B cell (primary cell): ENCODE results near the gene CES4A. TPM values are rescaled to one million over a fixed set of nuclear protein-coding genes. Genes with fewer than 3 reads are reported as not detected.

ENCODE experiments used
- ATAC-seq: fragments of 200-7000 bp; cut with Tn5 transposase; one replicate; pipeline ENCODE4 v1.10.0; 2021; ENCODE audit warnings: low read depth, mild to moderate bottlenecking, moderate number of reproducible peaks, moderate library complexity
- CTCF ChIA-PET: fragments of 350-600 bp; sonication (Branson Sonifier 250); formaldehyde crosslinking; loops from one replicate; lab custom pipeline; 2021; ENCODE audit warnings: antibody characterized with exemption, inconsistent platforms; lab: Charles Lee
- POLR2A ChIA-PET: fragments of 350-600 bp; sonication (Branson Sonifier 250); formaldehyde crosslinking; loops from one replicate; lab custom pipeline; 2021; ENCODE audit warnings: antibody characterized with exemption; lab: Charles Lee
- DNase-seq: peaks from one replicate; pipeline ENCODE4 v3.0.0; 2013
- H2AFZ ChIP-seq: 2 replicates; pipeline ENCODE4 v1.6.1; 2012; ENCODE audit warnings: mild to moderate bottlenecking, low read depth, low read length; ENCODE audit not compliant: insufficient read depth, poor library complexity, severe bottlenecking
- H3K27ac ChIP-seq, 2 donors: 1 replicate in 1 of 2; 2 replicates in 1 of 2; pipeline ENCODE4 v1.5.1; 2012 to 2013; ENCODE audit warnings: low read length in 2 of 2, mild to moderate bottlenecking in 2 of 2, moderate library complexity in 1 of 2
- H3K27me3 ChIP-seq, 4 experiments: fragments of 200-600 bp in 1 of 4; sonication (generic) in 1 of 4; replicated peaks in 1 of 4; 1 replicate in 2 of 4; 2 replicates in 2 of 4; pipeline versions ENCODE4 v1.6.1 to v1.7.0; 2013 to 2016; ENCODE audit warnings: low read length in 3 of 4, mild to moderate bottlenecking in 2 of 4, mixed read lengths in 1 of 4, moderate library complexity in 1 of 4; ENCODE audit not compliant: insufficient read depth in 4 of 4, control insufficient read depth in 3 of 4; ENCODE audit errors: control extremely low read depth in 1 of 4
- H3K36me3 ChIP-seq, 2 experiments: replicated peaks in 1 of 2; 1 replicate in 1 of 2; 2 replicates in 1 of 2; pipeline versions ENCODE4 v1.6.1 to v1.7.1; 2013; ENCODE audit warnings: low read length in 1 of 2; ENCODE audit not compliant: insufficient read depth in 2 of 2, control insufficient read depth in 1 of 2; ENCODE audit errors: control extremely low read depth in 1 of 2, extremely low read depth in 1 of 2
- H3K4me1 ChIP-seq, 2 donors: fragments of 200-600 bp in 1 of 2; sonication (generic) in 1 of 2; 1 replicate in 1 of 2; 2 replicates in 1 of 2; pipeline versions ENCODE4 v1.5.1 to v1.6.1; 2013 to 2017; ENCODE audit warnings: low read length in 2 of 2; ENCODE audit not compliant: control insufficient read depth in 2 of 2, insufficient read depth in 2 of 2
- H3K4me2 ChIP-seq: replicated peaks from 2 replicates; pipeline ENCODE3; 2012; ENCODE audit warnings: mild to moderate bottlenecking, low read depth, low read length; ENCODE audit not compliant: poor library complexity, severe bottlenecking
- H3K4me3 ChIP-seq, 5 experiments: fragments of 200-600 bp in 1 of 5; sonication (generic) in 1 of 5; 1 replicate in 3 of 5; 2 replicates in 2 of 5; pipeline versions ENCODE4 v1.5.1 to v1.7.0; 2011 to 2016; ENCODE audit warnings: low read length in 4 of 5, mild to moderate bottlenecking in 4 of 5, low read depth in 2 of 5, control low read depth in 1 of 5, moderate library complexity in 1 of 5; ENCODE audit not compliant: insufficient read depth in 1 of 5; ENCODE audit errors: control extremely low read depth in 1 of 5, extremely low read depth in 1 of 5
- H3K79me2 ChIP-seq: fragments of 200-600 bp; sonication (generic); one replicate; pipeline ENCODE4 v1.6.0; 2016; ENCODE audit warnings: low read length; ENCODE audit not compliant: control insufficient read depth, insufficient read depth
- H3K9ac ChIP-seq: fragments of 200-600 bp; sonication (generic); 2 replicates; pipeline ENCODE4 v1.6.1; 2017; ENCODE audit warnings: mild to moderate bottlenecking, low read length, moderate library complexity
- H3K9me3 ChIP-seq, 3 donors: one replicate each; pipeline versions ENCODE4 v1.6.1 to v1.7.1; 2013; ENCODE audit warnings: low read length in 2 of 3; ENCODE audit not compliant: control insufficient read depth in 2 of 3, insufficient read depth in 1 of 3; ENCODE audit errors: control extremely low read depth in 1 of 3
- H4K20me1 ChIP-seq: 2 replicates; pipeline ENCODE4 v1.6.0; 2012; ENCODE audit warnings: mild to moderate bottlenecking, low read length; ENCODE audit not compliant: insufficient read depth, control insufficient read depth, poor library complexity, severe bottlenecking
- H3K27ac Mint-ChIP-seq: one replicate; pipeline ENCODE4 v1.8.0; 2021; ENCODE audit warnings: mixed read lengths
- H3K27me3 Mint-ChIP-seq: one replicate; pipeline ENCODE4 v1.8.0; 2021; ENCODE audit warnings: mixed read lengths
- H3K4me1 Mint-ChIP-seq: one replicate; pipeline ENCODE4 v1.8.0; 2021; ENCODE audit warnings: mixed read lengths
- H3K4me3 Mint-ChIP-seq: one replicate; pipeline ENCODE4 v1.8.0; 2021; ENCODE audit warnings: mixed read lengths
- H3K9me3 Mint-ChIP-seq: one replicate; pipeline ENCODE4 v1.8.0; 2022; ENCODE audit warnings: mixed read lengths; ENCODE audit not compliant: insufficient read depth
- CTCF ChIP-seq: fragments of 200-600 bp; IDR thresholded peaks from one replicate; pipeline ENCODE4 v1.8.0; 2022; ENCODE audit warnings: antibody characterized with exemption, mild to moderate bottlenecking
- EZH2 ChIP-seq: IDR thresholded peaks from 2 replicates; pipeline ENCODE4 v1.6.1; 2012; ENCODE audit warnings: borderline replicate concordance, low read depth, mild to moderate bottlenecking, moderate library complexity, low read length; ENCODE audit not compliant: insufficient read depth, poor library complexity, severe bottlenecking
- WGBS: methylation state at CpG from one replicate; pipeline ENCODE4 v1.1.5; 2013; ENCODE audit warnings: missing lambda C conversion rate; ENCODE audit not compliant: insufficient coverage; 5-methylcytosine and 5-hydroxymethylcytosine counted together
- intact Hi-C: fragments of 100-400 bp; cut with micrococcal nuclease; formaldehyde crosslinking; loops from one replicate; pipeline ENCODE4 v1.10.0; 2022
- polyA plus RNA-seq: library from polyadenylated mRNA; depleted of rRNA; stranded (reverse); fragments of >200 nt; gene quantifications from 2 replicates; pipeline ENCODE4 v1.2.3, GENCODE V29; 2012
- total RNA-seq, 2 donors: library from RNA; stranded (reverse); fragments of 120-200 nt in 1 of 2; gene quantifications; 1 replicate in 1 of 2; 2 replicates in 1 of 2; pipeline versions ENCODE4 v1.2.3 to v1.2.4, GENCODE V29; 2013 to 2022

CES4A gene
- total and polyA plus RNA-seq, 2 donors (not counting 1 experiment from before 2014, with no cell fraction given), result 8.4 to 17.3 TPM

- Mint-ChIP-seq H3K27ac (no peak overlapping the region), H3K4me1 (peaks cover 2% of the 10 kb centered on the region), H3K9me3 (no peaks in the 10 kb centered on the region), H3K27me3 (peaks cover 6% of the 10 kb centered on the region), H3K4me3 (no peak overlapping the region)
- ATAC-seq (no peak), DNase-seq (no peak)
- Histone ChIP-seq H3K27ac (no peak overlapping the region), H4K20me1 (no peaks in the 10 kb centered on the region), H3K4me2 (no peak overlapping the region), H3K36me3 (peaks cover 0 to 5% of the 10 kb centered on the region in 2 experiments), H3K9me3 (no peaks in the 10 kb centered on the region), H3K79me2 (no peaks in the 10 kb centered on the region), H3K4me1 (no peaks in the 10 kb centered on the region), H3K27me3 (peaks cover 0 to 11% (median 0%) of the 10 kb centered on the region in 4 experiments), H3K4me3 (no peak overlapping the region), H2AFZ (no peak overlapping the region), H3K9ac (no peak overlapping the region)
- ChIA-PET CTCF (interaction anchor here (1.1 kb wide), 1 partner anchor 11 kb away, joined by 3 read pairs; no protein-coding TSS in a partner anchor), POLR2A (interaction anchor here (0.7 to 1.4 kb wide), 2 partner anchors 21 to 87 kb away, joined by 3 to 6 read pairs; no protein-coding TSS in a partner anchor)
- intact Hi-C loops, result no loop called here
- WGBS, result 92% methylated on average over 7 of the region's 12 CpGs
- TF ChIP-seq CTCF (no peak), EZH2 (no peak)
Measured at GRCh38 chr16:67006930-67007658, 18.7 kb downstream of the CES4A start.

DNA sequence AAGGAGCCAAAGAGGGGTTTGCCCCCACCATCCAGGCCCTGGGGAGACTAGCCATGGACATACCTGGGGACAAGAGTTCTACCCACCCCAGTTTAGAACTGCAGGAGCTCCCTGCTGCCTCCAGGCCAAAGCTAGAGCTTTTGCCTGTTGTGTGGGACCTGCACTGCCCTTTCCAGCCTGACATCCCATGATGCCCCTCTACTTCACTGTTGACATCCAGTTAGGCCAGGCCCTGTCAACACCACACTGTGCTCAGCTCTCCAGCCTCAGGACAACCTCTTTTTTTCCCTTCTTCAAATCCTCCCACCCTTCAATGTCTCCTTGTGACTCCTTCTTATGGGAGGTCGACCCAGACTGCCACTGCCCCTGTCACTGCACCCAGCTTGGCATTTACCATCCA, 20.8 kb downstream of the CES4A start:
- Histone ChIP-seq H4K20me1 (no peaks in the 10 kb centered on the region), H2AFZ (no peak overlapping the region), H3K9ac (no peak overlapping the region), H3K79me2 (no peaks in the 10 kb centered on the region), H3K36me3 (peaks cover 0 to under 1% of the 10 kb centered on the region in 2 experiments), H3K9me3 (no peaks in the 10 kb centered on the region), H3K4me1 (peaks cover 7 to 8% of the 10 kb centered on the region in 2 donors), H3K4me2 (no peak overlapping the region), H3K27me3 (peaks cover 0 to 9% (median 4%) of the 10 kb centered on the region in 4 experiments), H3K27ac (no peak overlapping the region), H3K4me3 (no peak overlapping the region)
- Mint-ChIP-seq H3K27me3 (peaks cover 3% of the 10 kb centered on the region), H3K9me3 (no peaks in the 10 kb centered on the region), H3K4me1 (no peaks in the 10 kb centered on the region), H3K27ac (no peak overlapping the region), H3K4me3 (no peak overlapping the region)
- TF ChIP-seq CTCF (no peak), EZH2 (no peak)
- ATAC-seq (no peak), DNase-seq (no peak)
- ChIA-PET CTCF (no interaction called here), POLR2A (no interaction called here)
- intact Hi-C loops, result no loop called here
- WGBS, result no CpG with 5 or more reads among the region's 1 CpG
